SK-N-SH (cell line): ENCODE measurements around the gene PRELID1. TPM values are rescaled to one million over a fixed set of nuclear protein-coding genes. Genes with fewer than 3 reads are reported as not detected.

Experiments
- CTCF ChIA-PET: fragments of 300-600, 350-600 bp; formaldehyde crosslinking; extraction: SDS; loops from one replicate; lab custom pipeline; 2021; lab: Yijun Ruan, JAX
- POLR2A ChIA-PET: fragments of 350-600 bp; sonication (Branson Sonifier 250); formaldehyde crosslinking; extraction: SDS; loops from one replicate; lab custom pipeline; 2020; ENCODE audit warnings: antibody characterized with exemption, inconsistent platforms; lab: Yijun Ruan, JAX
- DNase-seq: peaks from one replicate; pipeline ENCODE4 v3.0.0; 2012
- H2AFZ ChIP-seq: fragments of 200-600 bp; sonication (generic); 2 replicates; pipeline ENCODE4 v1.8.1; 2016; ENCODE audit warnings: antibody characterized with exemption, mild to moderate bottlenecking, low read depth
- H3F3A ChIP-seq: fragments of 200-600 bp; sonication (generic); replicated peaks from 2 replicates; pipeline ENCODE3; 2016; ENCODE audit warnings: antibody characterized with exemption, mild to moderate bottlenecking; ENCODE audit not compliant: insufficient read depth
- H3K27ac ChIP-seq, 2 experiments: fragments of 200-500 bp in 1 of 2; fragments of 200-600 bp in 1 of 2; sonication (Bioruptor generic) in 1 of 2; sonication (generic), shearing (Covaris generic) in 1 of 2; 2 replicates each; pipeline versions ENCODE4 v1.5.1 to v1.6.1; 2014 to 2016; ENCODE audit warnings: low read depth in 2 of 2, inconsistent platforms in 1 of 2, low read length in 1 of 2, mild to moderate bottlenecking in 1 of 2, mixed read lengths in 1 of 2
- H3K27me3 ChIP-seq: fragments of 200-600 bp; sonication (generic), shearing (Covaris generic); 2 replicates; pipeline ENCODE4 v1.6.1; 2016; ENCODE audit warnings: mixed run types; ENCODE audit not compliant: insufficient read depth
- H3K36me3 ChIP-seq, 2 experiments: fragments of 200-500 bp in 1 of 2; fragments of 200-600 bp in 1 of 2; sonication (Bioruptor generic) in 1 of 2; sonication (generic) in 1 of 2; replicated peaks in 1 of 2; 2 replicates each; pipeline versions ENCODE3 to v1.5.1; 2014 to 2016; ENCODE audit warnings: low read length in 1 of 2, mild to moderate bottlenecking in 1 of 2; ENCODE audit not compliant: insufficient read depth in 2 of 2, control insufficient read depth in 1 of 2
- H3K4me1 ChIP-seq, 2 experiments: fragments of 200-500 bp in 1 of 2; fragments of 200-600 bp in 1 of 2; sonication (Bioruptor generic) in 1 of 2; sonication (generic), shearing (Covaris generic) in 1 of 2; 2 replicates each; pipeline versions ENCODE4 v1.5.1 to v1.6.1; 2014 to 2016; ENCODE audit warnings: low read depth in 1 of 2, low read length in 1 of 2, mixed run types in 1 of 2; ENCODE audit not compliant: insufficient read depth in 2 of 2, control insufficient read depth in 1 of 2
- H3K4me2 ChIP-seq: fragments of 200-600 bp; sonication (generic), shearing (Covaris generic); 2 replicates; pipeline ENCODE4 v1.6.1; 2017; ENCODE audit warnings: mixed run types
- H3K4me3 ChIP-seq, 2 experiments: fragments of 200-500 bp in 1 of 2; fragments of 200-600 bp in 1 of 2; sonication (Bioruptor generic) in 1 of 2; sonication (generic), shearing (Covaris generic) in 1 of 2; 2 replicates each; pipeline versions ENCODE4 v1.5.1 to v1.8.1; 2014 to 2016; ENCODE audit warnings: low read depth in 2 of 2, inconsistent platforms in 1 of 2, low read length in 1 of 2, mild to moderate bottlenecking in 1 of 2, mixed read lengths in 1 of 2, moderate library complexity in 1 of 2
- H3K79me2 ChIP-seq: fragments of 200-600 bp; sonication (generic); 2 replicates; pipeline ENCODE4 v1.8.1; 2017; ENCODE audit warnings: mild to moderate bottlenecking; ENCODE audit not compliant: insufficient read depth
- H3K9ac ChIP-seq: fragments of 200-600 bp; sonication (generic); 2 replicates; pipeline ENCODE4 v1.6.1; 2017; ENCODE audit warnings: mixed run types
- H3K9me2 ChIP-seq: fragments of 200-600 bp; sonication (generic); 2 replicates; pipeline ENCODE4 v1.6.1; 2017; ENCODE audit warnings: mixed run types
- H3K9me3 ChIP-seq: fragments of 200-600 bp; sonication (generic); 2 replicates; pipeline ENCODE4 v1.6.1; 2017; ENCODE audit warnings: mixed run types, mild to moderate bottlenecking, moderate library complexity
- H4K20me1 ChIP-seq: fragments of 200-600 bp; sonication (generic); 2 replicates; pipeline ENCODE4 v1.6.1; 2017; ENCODE audit warnings: mild to moderate bottlenecking, mixed run types; ENCODE audit not compliant: insufficient read depth
- CHD2 ChIP-seq: fragments of 150-350 bp; IDR thresholded peaks from 2 replicates; pipeline ENCODE4 v1.6.1; 2018; ENCODE audit warnings: low read length; ENCODE audit not compliant: partially characterized antibody
- EP300 ChIP-seq, 2 experiments: IDR thresholded peaks; 2 replicates each; pipeline versions ENCODE4 v1.4.0 to v1.6.1; 2012; ENCODE audit warnings: borderline replicate concordance in 1 of 2, low read depth in 1 of 2, low read length in 1 of 2
- FOSL2 ChIP-seq: IDR thresholded peaks from 2 replicates; pipeline ENCODE4 v1.4.0; 2012; ENCODE audit warnings: low read depth, mild to moderate bottlenecking, moderate library complexity, borderline replicate concordance
- FOXJ3 ChIP-seq: sonication (generic); formaldehyde crosslinking; IDR thresholded peaks from 2 replicates; pipeline ENCODE4 v1.5.1; 2020; ENCODE audit warnings: mild to moderate bottlenecking, missing genetic modification reagents
- FOXM1 ChIP-seq: IDR thresholded peaks from 2 replicates; pipeline ENCODE4 v1.4.0; 2012; ENCODE audit warnings: low read depth, mild to moderate bottlenecking
- GABPA ChIP-seq: IDR thresholded peaks from 2 replicates; pipeline ENCODE4 v1.4.0; 2012; ENCODE audit warnings: low read depth, mild to moderate bottlenecking
- JUND ChIP-seq: IDR thresholded peaks from 2 replicates; pipeline ENCODE4 v1.4.0; 2012
- RCOR1 ChIP-seq: fragments of 150-350 bp; IDR thresholded peaks from 2 replicates; pipeline ENCODE4 v1.6.1; 2017; ENCODE audit warnings: antibody characterized with exemption, low read length
- SIN3A ChIP-seq: IDR thresholded peaks from 2 replicates; pipeline ENCODE4 v1.6.1; 2012; ENCODE audit warnings: low read depth, mild to moderate bottlenecking, low read length, moderate library complexity, borderline replicate concordance
- USF1 ChIP-seq: IDR thresholded peaks from 2 replicates; pipeline ENCODE4 v1.4.0; 2012; ENCODE audit warnings: low read depth, borderline replicate concordance
- USF2 ChIP-seq: fragments of 150-350 bp; IDR thresholded peaks from 2 replicates; pipeline ENCODE4 v1.6.1; 2017; ENCODE audit warnings: antibody characterized with exemption, low read length, low read depth, borderline replicate concordance
- YY1 ChIP-seq: IDR thresholded peaks from 2 replicates; pipeline ENCODE4 v1.4.0; 2012; ENCODE audit warnings: low read depth, mild to moderate bottlenecking
- ZBTB33 ChIP-seq: IDR thresholded peaks from 2 replicates; pipeline ENCODE4 v1.4.0; 2012; ENCODE audit warnings: low read depth, borderline replicate concordance
- WGBS: methylation state at CpG from one replicate; pipeline ENCODE4 v1.1.6; 2017; ENCODE audit warnings: low lambda C conversion rate; 5-methylcytosine and 5-hydroxymethylcytosine counted together
- polyA plus RNA-seq, 3 experiments: library from polyadenylated mRNA; depleted of rRNA; stranded (reverse); fragments of >200 nt; gene quantifications; 2 replicates each; pipeline ENCODE4 v1.2.3, GENCODE V29; 2012

Gene PRELID1
- polyA plus RNA-seq, 1 of the 3 experiments (the other 2 are of a cell fraction) = 344 TPM

GRCh38 chr5:177307544-177308363, 4.2 kb downstream of the PRELID1 start:
- no peak overlapping the region for H2AFZ ChIP-seq
- H3F3A ChIP-seq = peaks cover 22% of the 10 kb centered on the region
- no peak overlapping the region for H3K9ac ChIP-seq
- H3K27ac ChIP-seq = no peak overlapping the region
- WGBS = 94% methylated on average over 10 of the region's 43 CpGs
- peaks cover 88% of the 10 kb centered on the region for H3K79me2 ChIP-seq
- H3K9me3 ChIP-seq = no peaks in the 10 kb centered on the region
- H4K20me1 ChIP-seq = peaks cover 36% of the 10 kb centered on the region
- peaks cover 19 to 24% of the 10 kb centered on the region in 2 experiments for H3K36me3 ChIP-seq
- no peak overlapping the region for H3K4me3 ChIP-seq
- CTCF ChIA-PET = interaction anchor here (0.9 to 4.3 kb wide), 8 partner anchors 11 to 194 kb away, joined by 3 to 39 read pairs (median 12); no protein-coding TSS in a partner anchor
- no peaks in the 10 kb centered on the region for H3K27me3 ChIP-seq
- no peak overlapping the region for H3K4me2 ChIP-seq
- TF ChIP-seq FOXJ3 (CRISPR knock-in tag) (no peak), JUND (no peak), SIN3A (no peak), USF1 (no peak), ZBTB33 (no peak), GABPA (no peak), YY1 (no peak), FOSL2 (no peak), CHD2 (no peak), RCOR1 (no peak), FOXM1 (no peak), USF2 (no peak), EP300 (IDR thresholded peaks at IDR 0.05; ENCODE audit: borderline replicate concordance in 1 of 2, low read depth in 1 of 2, low read length in 1 of 2) (no peak)
- POLR2A ChIA-PET = interaction anchor here (0.9 to 1.0 kb wide), 2 partner anchors 44 to 59 kb away, joined by 3 read pairs; partner anchors contain the start of gene LMAN2
- DNase-seq = no peak
- H3K9me2 ChIP-seq = no peaks in the 10 kb centered on the region
- H3K4me1 ChIP-seq = peaks cover 4 to 35% of the 10 kb centered on the region in 2 experiments; a peak in 1 of 4 replicates
